HEK293 (cell line): ENCODE results near the gene NTNG1.

Experiments used
- CTCF ChIA-PET: fragments of 350-600 bp; formaldehyde crosslinking; extraction: SDS; loops from one replicate; lab custom pipeline; 2021; ENCODE audit warnings: antibody characterized with exemption; lab: Yijun Ruan, JAX
- POLR2A ChIA-PET: fragments of 300-600 bp; formaldehyde crosslinking; extraction: SDS; loops from one replicate; lab custom pipeline; 2020; ENCODE audit warnings: antibody characterized with exemption, inconsistent platforms; lab: Yijun Ruan, JAX
- H3K27ac ChIP-seq: fragments of 200-500 bp; sonication (Bioruptor generic); 2 replicates; pipeline ENCODE4 v1.5.1; 2014; ENCODE audit warnings: low read depth, low read length, control low read depth, inconsistent platforms; ENCODE audit errors: extremely low read depth
- H3K36me3 ChIP-seq, 2 experiments: fragments of 200-500 bp in 1 of 2; sonication (Bioruptor generic) in 1 of 2; 1 replicate in 1 of 2; 2 replicates in 1 of 2; pipeline ENCODE4 v1.5.1; 2014 to 2017; ENCODE audit warnings: inconsistent platforms in 2 of 2, low read length in 2 of 2; ENCODE audit not compliant: control insufficient read depth in 2 of 2, insufficient read depth in 1 of 2
- H3K4me1 ChIP-seq: fragments of 200-500 bp; sonication (Bioruptor generic); 2 replicates; pipeline ENCODE4 v1.5.1; 2014; ENCODE audit warnings: mild to moderate bottlenecking, low read length, inconsistent platforms; ENCODE audit not compliant: control insufficient read depth, insufficient read depth
- H3K4me3 ChIP-seq: 2 replicates; pipeline ENCODE4 v1.5.1; 2011; ENCODE audit warnings: low read depth, mild to moderate bottlenecking, control low read depth, low read length, moderate library complexity
- H3K9me3 ChIP-seq: fragments of 200-500 bp; sonication (Bioruptor generic); 2 replicates; pipeline ENCODE4 v1.5.1; 2014; ENCODE audit warnings: low read depth, low read length, inconsistent platforms; ENCODE audit not compliant: control insufficient read depth, insufficient read depth
- IKZF3 ChIP-seq: fragments of 450-650 bp; IDR thresholded peaks from 2 replicates; pipeline ENCODE4 v1.5.0; 2018; ENCODE audit warnings: missing biosample characterization, mild to moderate bottlenecking, missing genetic modification characterization, moderate library complexity
- KLF9 ChIP-seq: fragments of 450-650 bp; formaldehyde crosslinking; IDR thresholded peaks from 2 replicates; pipeline ENCODE4 v1.5.1; 2016; ENCODE audit warnings: missing biosample characterization, missing genetic modification characterization, low read depth
- SCRT2 ChIP-seq: fragments of 450-650 bp; formaldehyde crosslinking; IDR thresholded peaks from 2 replicates; pipeline ENCODE4 v1.5.1; 2016; ENCODE audit warnings: missing biosample characterization, missing genetic modification characterization
- ZBTB21 ChIP-seq: fragments of 450-650 bp; formaldehyde crosslinking; IDR thresholded peaks from 2 replicates; pipeline ENCODE4 v1.5.1; 2017; ENCODE audit warnings: missing biosample characterization, missing genetic modification characterization
- ZFP3 ChIP-seq: fragments of 450-650 bp; formaldehyde crosslinking; IDR thresholded peaks from 2 replicates; pipeline ENCODE4 v1.5.1; 2016; ENCODE audit warnings: low read depth, missing biosample characterization, missing genetic modification characterization
- ZNF112 ChIP-seq: fragments of 450-650 bp; formaldehyde crosslinking; IDR thresholded peaks from 2 replicates; pipeline ENCODE4 v1.5.0; 2017; ENCODE audit warnings: missing biosample characterization, missing genetic modification characterization
- ZNF157 ChIP-seq: fragments of 450-650 bp; formaldehyde crosslinking; IDR thresholded peaks from 2 replicates; pipeline ENCODE4 v1.5.1; 2016; ENCODE audit warnings: missing biosample characterization, missing genetic modification characterization
- ZNF223 ChIP-seq: fragments of 450-650 bp; formaldehyde crosslinking; IDR thresholded peaks from 2 replicates; pipeline ENCODE4 v1.5.1; 2016; ENCODE audit warnings: missing biosample characterization, missing genetic modification characterization
- ZNF24 ChIP-seq: fragments of 450-650 bp; formaldehyde crosslinking; IDR thresholded peaks from 2 replicates; pipeline ENCODE4 v1.5.1; 2016; ENCODE audit warnings: missing biosample characterization, missing genetic modification characterization
- ZNF341 ChIP-seq: fragments of 450-650 bp; formaldehyde crosslinking; IDR thresholded peaks from 2 replicates; pipeline ENCODE4; 2016; ENCODE audit warnings: low read depth, missing biosample characterization, missing genetic modification characterization
- ZNF473 ChIP-seq: fragments of 450-650 bp; formaldehyde crosslinking; IDR thresholded peaks from 2 replicates; pipeline ENCODE4 v1.5.1; 2017; ENCODE audit warnings: missing biosample characterization, missing genetic modification characterization
- TF ChIP-seq, protein P1 (sequence below): fragments of 450-650 bp; formaldehyde crosslinking; IDR thresholded peaks from 2 replicates; pipeline ENCODE4 v1.5.1; 2016; ENCODE audit warnings: missing biosample characterization, missing genetic modification characterization
- TF ChIP-seq, protein P2 (sequence below): fragments of 450-650 bp; IDR thresholded peaks from 2 replicates; pipeline ENCODE4 v1.5.1; 2018; ENCODE audit warnings: missing biosample characterization, missing genetic modification characterization
- TF ChIP-seq, protein P3 (sequence below): fragments of 450-650 bp; formaldehyde crosslinking; IDR thresholded peaks from 2 replicates; pipeline ENCODE4 v1.5.1; 2016; ENCODE audit warnings: missing biosample characterization, missing genetic modification characterization
- TF ChIP-seq, protein P4 (sequence below): fragments of 450-650 bp; formaldehyde crosslinking; IDR thresholded peaks from 2 replicates; pipeline ENCODE4 v1.5.1; 2017; ENCODE audit warnings: missing biosample characterization, missing genetic modification characterization
- TF ChIP-seq, protein P5 (sequence below): fragments of 450-650 bp; formaldehyde crosslinking; IDR thresholded peaks from 2 replicates; pipeline ENCODE4 v1.5.1; 2016; ENCODE audit warnings: missing biosample characterization, missing genetic modification characterization

NTNG1 gene

DNA sequence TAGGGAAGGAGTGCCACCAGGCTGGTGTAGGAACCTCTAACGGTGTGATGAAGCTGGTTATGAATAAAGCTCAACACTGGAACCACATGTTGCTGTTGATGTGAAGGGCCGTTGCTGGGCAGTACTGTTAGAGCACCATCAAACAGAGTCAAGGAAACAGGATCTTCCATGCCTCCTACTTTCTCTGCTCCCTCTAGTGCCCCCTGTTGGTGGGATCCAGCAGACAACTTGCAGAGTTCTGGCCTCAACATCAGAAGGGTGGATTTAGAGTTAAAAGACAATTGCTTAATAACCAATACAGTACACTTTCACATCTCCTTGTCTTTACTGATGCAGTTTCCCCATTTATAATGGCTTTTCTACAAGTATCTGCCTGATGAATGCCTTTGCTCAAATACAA lies 336.4 kb downstream of the NTNG1 start:
- Histone ChIP-seq H3K4me3 (no peak overlapping the region), H3K27ac (no peak overlapping the region), H3K4me1 (no peaks in the 10 kb centered on the region), H3K36me3 (no peaks in the 10 kb centered on the region), H3K9me3 (no peaks in the 10 kb centered on the region)
- ChIA-PET POLR2A (no interaction called here), CTCF (interaction anchor here (0.6 to 2.3 kb wide), 5 partner anchors 11 to 274 kb away, joined by 3 to 12 read pairs (median 6); no protein-coding TSS in a partner anchor)
- no peak for TF ChIP-seq ZNF341 (tag by site-specific recombination)
- TF ChIP-seq, protein P1, sequence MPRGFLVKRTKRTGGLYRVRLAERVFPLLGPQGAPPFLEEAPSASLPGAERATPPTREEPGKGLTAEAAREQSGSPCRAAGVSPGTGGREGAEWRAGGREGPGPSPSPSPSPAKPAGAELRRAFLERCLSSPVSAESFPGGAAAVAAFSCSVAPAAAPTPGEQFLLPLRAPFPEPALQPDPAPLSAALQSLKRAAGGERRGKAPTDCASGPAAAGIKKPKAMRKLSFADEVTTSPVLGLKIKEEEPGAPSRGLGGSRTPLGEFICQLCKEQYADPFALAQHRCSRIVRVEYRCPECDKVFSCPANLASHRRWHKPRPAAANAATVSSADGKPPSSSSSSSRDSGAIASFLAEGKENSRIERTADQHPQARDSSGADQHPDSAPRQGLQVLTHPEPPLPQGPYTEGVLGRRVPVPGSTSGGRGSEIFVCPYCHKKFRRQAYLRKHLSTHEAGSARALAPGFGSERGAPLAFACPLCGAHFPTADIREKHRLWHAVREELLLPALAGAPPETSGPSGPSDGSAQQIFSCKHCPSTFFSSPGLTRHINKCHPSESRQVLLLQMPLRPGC (tag by site-specific recombination) = no peak
- peak; percentile 59 for TF ChIP-seq ZNF157 (tag by site-specific recombination)
- TF ChIP-seq ZFP3 (tag by site-specific recombination) = no peak
- no peak for TF ChIP-seq IKZF3 (tag by site-specific recombination)
- TF ChIP-seq, protein P2, sequence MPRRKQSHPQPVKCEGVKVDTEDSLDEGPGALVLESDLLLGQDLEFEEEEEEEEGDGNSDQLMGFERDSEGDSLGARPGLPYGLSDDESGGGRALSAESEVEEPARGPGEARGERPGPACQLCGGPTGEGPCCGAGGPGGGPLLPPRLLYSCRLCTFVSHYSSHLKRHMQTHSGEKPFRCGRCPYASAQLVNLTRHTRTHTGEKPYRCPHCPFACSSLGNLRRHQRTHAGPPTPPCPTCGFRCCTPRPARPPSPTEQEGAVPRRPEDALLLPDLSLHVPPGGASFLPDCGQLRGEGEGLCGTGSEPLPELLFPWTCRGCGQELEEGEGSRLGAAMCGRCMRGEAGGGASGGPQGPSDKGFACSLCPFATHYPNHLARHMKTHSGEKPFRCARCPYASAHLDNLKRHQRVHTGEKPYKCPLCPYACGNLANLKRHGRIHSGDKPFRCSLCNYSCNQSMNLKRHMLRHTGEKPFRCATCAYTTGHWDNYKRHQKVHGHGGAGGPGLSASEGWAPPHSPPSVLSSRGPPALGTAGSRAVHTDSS (tag by site-specific recombination) = no peak
- TF ChIP-seq, protein P3, sequence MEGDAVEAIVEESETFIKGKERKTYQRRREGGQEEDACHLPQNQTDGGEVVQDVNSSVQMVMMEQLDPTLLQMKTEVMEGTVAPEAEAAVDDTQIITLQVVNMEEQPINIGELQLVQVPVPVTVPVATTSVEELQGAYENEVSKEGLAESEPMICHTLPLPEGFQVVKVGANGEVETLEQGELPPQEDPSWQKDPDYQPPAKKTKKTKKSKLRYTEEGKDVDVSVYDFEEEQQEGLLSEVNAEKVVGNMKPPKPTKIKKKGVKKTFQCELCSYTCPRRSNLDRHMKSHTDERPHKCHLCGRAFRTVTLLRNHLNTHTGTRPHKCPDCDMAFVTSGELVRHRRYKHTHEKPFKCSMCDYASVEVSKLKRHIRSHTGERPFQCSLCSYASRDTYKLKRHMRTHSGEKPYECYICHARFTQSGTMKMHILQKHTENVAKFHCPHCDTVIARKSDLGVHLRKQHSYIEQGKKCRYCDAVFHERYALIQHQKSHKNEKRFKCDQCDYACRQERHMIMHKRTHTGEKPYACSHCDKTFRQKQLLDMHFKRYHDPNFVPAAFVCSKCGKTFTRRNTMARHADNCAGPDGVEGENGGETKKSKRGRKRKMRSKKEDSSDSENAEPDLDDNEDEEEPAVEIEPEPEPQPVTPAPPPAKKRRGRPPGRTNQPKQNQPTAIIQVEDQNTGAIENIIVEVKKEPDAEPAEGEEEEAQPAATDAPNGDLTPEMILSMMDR (tag by site-specific recombination) = 0 out of 2 replicates have a peak, but pooled peaks have one; percentile 11
- no peak for TF ChIP-seq ZNF223 (tag by site-specific recombination)
- TF ChIP-seq KLF9 (tag by site-specific recombination) = no peak
- TF ChIP-seq ZNF24 (tag by site-specific recombination) = no peak
- TF ChIP-seq ZNF473 (tag by site-specific recombination) = no peak
- TF ChIP-seq SCRT2 (tag by site-specific recombination) = peak; percentile 51

DNA sequence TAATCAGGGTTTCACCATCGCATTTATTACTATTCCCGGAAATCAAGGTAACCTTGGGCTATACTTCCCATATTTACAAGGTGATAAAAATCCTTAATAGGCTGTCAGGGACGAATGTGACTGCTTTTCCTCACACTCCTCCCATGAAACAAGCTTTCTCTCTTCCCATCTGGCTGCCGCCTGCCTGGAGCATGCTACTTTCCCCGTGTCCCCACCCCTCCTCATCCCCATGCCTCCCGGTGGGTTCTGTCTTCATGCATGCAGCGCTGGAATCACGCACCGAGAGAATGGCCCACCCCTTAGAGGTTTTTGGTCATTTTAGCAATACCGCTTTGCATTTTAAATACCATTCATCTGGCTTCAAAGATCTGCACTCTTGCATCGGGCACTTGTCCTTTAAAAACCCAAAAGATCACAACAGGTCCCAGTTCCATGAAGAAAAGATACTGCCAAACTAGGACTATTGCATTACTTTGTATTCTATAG lies 339.1 kb downstream of the NTNG1 start:
- ChIA-PET POLR2A (no interaction called here), CTCF (interaction anchor here (1.2 kb wide), 1 partner anchor 15 kb away, joined by 3 read pairs; no protein-coding TSS in a partner anchor)
- Histone ChIP-seq H3K4me1 (no peaks in the 10 kb centered on the region), H3K36me3 (no peaks in the 10 kb centered on the region), H3K4me3 (no peak overlapping the region), H3K9me3 (no peaks in the 10 kb centered on the region), H3K27ac (no peak overlapping the region)
- TF ChIP-seq ZBTB21 (tag by site-specific recombination) = no peak
- TF ChIP-seq, protein P4, sequence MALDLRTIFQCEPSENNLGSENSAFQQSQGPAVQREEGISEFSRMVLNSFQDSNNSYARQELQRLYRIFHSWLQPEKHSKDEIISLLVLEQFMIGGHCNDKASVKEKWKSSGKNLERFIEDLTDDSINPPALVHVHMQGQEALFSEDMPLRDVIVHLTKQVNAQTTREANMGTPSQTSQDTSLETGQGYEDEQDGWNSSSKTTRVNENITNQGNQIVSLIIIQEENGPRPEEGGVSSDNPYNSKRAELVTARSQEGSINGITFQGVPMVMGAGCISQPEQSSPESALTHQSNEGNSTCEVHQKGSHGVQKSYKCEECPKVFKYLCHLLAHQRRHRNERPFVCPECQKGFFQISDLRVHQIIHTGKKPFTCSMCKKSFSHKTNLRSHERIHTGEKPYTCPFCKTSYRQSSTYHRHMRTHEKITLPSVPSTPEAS = no peak
- no peak for TF ChIP-seq ZNF112 (tag by site-specific recombination)
- TF ChIP-seq, protein P5, sequence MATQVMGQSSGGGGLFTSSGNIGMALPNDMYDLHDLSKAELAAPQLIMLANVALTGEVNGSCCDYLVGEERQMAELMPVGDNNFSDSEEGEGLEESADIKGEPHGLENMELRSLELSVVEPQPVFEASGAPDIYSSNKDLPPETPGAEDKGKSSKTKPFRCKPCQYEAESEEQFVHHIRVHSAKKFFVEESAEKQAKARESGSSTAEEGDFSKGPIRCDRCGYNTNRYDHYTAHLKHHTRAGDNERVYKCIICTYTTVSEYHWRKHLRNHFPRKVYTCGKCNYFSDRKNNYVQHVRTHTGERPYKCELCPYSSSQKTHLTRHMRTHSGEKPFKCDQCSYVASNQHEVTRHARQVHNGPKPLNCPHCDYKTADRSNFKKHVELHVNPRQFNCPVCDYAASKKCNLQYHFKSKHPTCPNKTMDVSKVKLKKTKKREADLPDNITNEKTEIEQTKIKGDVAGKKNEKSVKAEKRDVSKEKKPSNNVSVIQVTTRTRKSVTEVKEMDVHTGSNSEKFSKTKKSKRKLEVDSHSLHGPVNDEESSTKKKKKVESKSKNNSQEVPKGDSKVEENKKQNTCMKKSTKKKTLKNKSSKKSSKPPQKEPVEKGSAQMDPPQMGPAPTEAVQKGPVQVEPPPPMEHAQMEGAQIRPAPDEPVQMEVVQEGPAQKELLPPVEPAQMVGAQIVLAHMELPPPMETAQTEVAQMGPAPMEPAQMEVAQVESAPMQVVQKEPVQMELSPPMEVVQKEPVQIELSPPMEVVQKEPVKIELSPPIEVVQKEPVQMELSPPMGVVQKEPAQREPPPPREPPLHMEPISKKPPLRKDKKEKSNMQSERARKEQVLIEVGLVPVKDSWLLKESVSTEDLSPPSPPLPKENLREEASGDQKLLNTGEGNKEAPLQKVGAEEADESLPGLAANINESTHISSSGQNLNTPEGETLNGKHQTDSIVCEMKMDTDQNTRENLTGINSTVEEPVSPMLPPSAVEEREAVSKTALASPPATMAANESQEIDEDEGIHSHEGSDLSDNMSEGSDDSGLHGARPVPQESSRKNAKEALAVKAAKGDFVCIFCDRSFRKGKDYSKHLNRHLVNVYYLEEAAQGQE (tag by site-specific recombination) = no peak
